ENCODE measurements around the gene SLC16A4.

SLC16A4 gene

DNA sequence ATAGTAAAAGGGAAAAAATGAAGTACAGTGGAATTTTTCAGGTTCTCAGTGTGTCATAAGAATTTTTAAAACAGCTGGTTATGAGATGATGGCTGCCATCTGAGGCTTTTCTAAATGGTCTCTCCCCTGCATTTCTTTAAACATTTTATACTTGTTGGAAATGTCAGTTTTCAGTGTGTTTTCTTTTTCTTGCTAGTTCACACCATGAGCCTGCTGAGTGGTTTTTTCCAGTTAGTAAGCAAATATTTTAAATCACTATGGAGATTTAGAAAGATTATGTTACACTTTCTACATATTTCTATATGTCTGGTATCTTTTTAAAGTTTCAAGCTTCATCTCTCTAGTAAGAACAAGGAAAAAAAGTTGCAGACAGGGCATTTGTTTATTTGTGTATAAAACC, 42.1 kb downstream of the SLC16A4 start:
- no peak overlapping the region for H2AFZ ChIP-seq (ENCODE audit: low read length)
- no peak overlapping the region for H3K4me2 ChIP-seq (ENCODE audit: low read depth, low read length)
- no peaks in the 10 kb centered on the region for H3K36me3 ChIP-seq (replicated peaks; ENCODE audit: insufficient read depth, low read length)
- no peaks in the 10 kb centered on the region for H3K9me3 ChIP-seq (replicated peaks; ENCODE audit: insufficient read depth, low read length)
- H3K27ac ChIP-seq (ENCODE audit: low read length), result no peak overlapping the region
- H3K27me3 ChIP-seq (replicated peaks; ENCODE audit: insufficient read depth, low read length), result no peaks in the 10 kb centered on the region
- peaks cover 92% of the 10 kb centered on the region for H3K79me2 ChIP-seq (ENCODE audit: low read length)
- peaks cover 13% of the 10 kb centered on the region for H4K20me1 ChIP-seq (ENCODE audit: insufficient read depth, low read length)
- H3K9me2 ChIP-seq (replicated peaks; ENCODE audit: insufficient read depth, low read length), result no peaks in the 10 kb centered on the region
- no peak overlapping the region for H3K9ac ChIP-seq (ENCODE audit: low read length)
- H3K4me1 ChIP-seq (ENCODE audit: low read length), result no peaks in the 10 kb centered on the region
- TF ChIP-seq, protein P1, sequence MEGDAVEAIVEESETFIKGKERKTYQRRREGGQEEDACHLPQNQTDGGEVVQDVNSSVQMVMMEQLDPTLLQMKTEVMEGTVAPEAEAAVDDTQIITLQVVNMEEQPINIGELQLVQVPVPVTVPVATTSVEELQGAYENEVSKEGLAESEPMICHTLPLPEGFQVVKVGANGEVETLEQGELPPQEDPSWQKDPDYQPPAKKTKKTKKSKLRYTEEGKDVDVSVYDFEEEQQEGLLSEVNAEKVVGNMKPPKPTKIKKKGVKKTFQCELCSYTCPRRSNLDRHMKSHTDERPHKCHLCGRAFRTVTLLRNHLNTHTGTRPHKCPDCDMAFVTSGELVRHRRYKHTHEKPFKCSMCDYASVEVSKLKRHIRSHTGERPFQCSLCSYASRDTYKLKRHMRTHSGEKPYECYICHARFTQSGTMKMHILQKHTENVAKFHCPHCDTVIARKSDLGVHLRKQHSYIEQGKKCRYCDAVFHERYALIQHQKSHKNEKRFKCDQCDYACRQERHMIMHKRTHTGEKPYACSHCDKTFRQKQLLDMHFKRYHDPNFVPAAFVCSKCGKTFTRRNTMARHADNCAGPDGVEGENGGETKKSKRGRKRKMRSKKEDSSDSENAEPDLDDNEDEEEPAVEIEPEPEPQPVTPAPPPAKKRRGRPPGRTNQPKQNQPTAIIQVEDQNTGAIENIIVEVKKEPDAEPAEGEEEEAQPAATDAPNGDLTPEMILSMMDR (IDR thresholded peaks at IDR 0.05; ENCODE audit: low read length), result no peak
- TF ChIP-seq EZH2phosphoT487 (IDR thresholded peaks at IDR 0.05; ENCODE audit: low read length), result no peak
- TF ChIP-seq EZH2 (optimal IDR thresholded peaks at IDR 0.05; ENCODE audit: low read depth, low read length), result no peak
- DNase-seq, result no peak
- H3F3A ChIP-seq (ENCODE audit: insufficient read depth, low read length), result no peaks in the 10 kb centered on the region
- no peak overlapping the region for H3K4me3 ChIP-seq (ENCODE audit: low read length)

DNA sequence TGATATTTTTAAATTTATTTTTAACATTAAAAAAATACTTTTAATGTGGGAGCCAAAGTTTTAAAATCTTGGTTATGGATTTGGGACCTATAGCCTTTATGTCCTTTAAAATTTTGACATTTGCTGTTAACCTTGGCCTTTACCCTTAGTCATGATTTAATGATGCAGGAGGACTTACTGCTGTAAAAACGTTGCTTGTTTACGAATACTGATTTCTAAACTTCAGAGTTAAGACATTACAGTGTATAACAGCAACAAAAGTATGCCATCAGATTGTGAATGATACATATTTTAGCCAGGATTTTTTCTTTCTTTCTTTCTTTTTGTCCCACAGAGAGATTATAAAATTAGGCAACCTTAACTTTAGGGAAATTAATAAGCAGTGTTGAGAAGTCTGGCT, 42.8 kb downstream of the SLC16A4 start:
- no peaks in the 10 kb centered on the region for H3K9me3 ChIP-seq (replicated peaks; ENCODE audit: insufficient read depth, low read length)
- H3K27ac ChIP-seq (ENCODE audit: low read length), result no peak overlapping the region
- no peak overlapping the region for H3K4me2 ChIP-seq (ENCODE audit: low read depth, low read length)
- DNase-seq, result no peak
- no peak overlapping the region for H2AFZ ChIP-seq (ENCODE audit: low read length)
- TF ChIP-seq, protein P1 (IDR thresholded peaks at IDR 0.05; ENCODE audit: low read length), result no peak
- TF ChIP-seq EZH2 (optimal IDR thresholded peaks at IDR 0.05; ENCODE audit: low read depth, low read length) (no peak), EZH2phosphoT487 (IDR thresholded peaks at IDR 0.05; ENCODE audit: low read length) (no peak)
- peaks cover 14% of the 10 kb centered on the region for H4K20me1 ChIP-seq (ENCODE audit: insufficient read depth, low read length)
- no peaks in the 10 kb centered on the region for H3K4me1 ChIP-seq (ENCODE audit: low read length)
- no peak overlapping the region for H3K4me3 ChIP-seq (ENCODE audit: low read length)
- no peaks in the 10 kb centered on the region; the same call in 1 of the 2 replicates for H3K36me3 ChIP-seq (replicated peaks; ENCODE audit: insufficient read depth, low read length)
- H3K9ac ChIP-seq (ENCODE audit: low read length), result no peak overlapping the region
- H3K9me2 ChIP-seq (replicated peaks; ENCODE audit: insufficient read depth, low read length), result no peaks in the 10 kb centered on the region
- no peaks in the 10 kb centered on the region for H3F3A ChIP-seq (ENCODE audit: insufficient read depth, low read length)
- H3K27me3 ChIP-seq (replicated peaks; ENCODE audit: insufficient read depth, low read length), result no peaks in the 10 kb centered on the region
- peaks cover 92% of the 10 kb centered on the region for H3K79me2 ChIP-seq (ENCODE audit: low read length)

DNA sequence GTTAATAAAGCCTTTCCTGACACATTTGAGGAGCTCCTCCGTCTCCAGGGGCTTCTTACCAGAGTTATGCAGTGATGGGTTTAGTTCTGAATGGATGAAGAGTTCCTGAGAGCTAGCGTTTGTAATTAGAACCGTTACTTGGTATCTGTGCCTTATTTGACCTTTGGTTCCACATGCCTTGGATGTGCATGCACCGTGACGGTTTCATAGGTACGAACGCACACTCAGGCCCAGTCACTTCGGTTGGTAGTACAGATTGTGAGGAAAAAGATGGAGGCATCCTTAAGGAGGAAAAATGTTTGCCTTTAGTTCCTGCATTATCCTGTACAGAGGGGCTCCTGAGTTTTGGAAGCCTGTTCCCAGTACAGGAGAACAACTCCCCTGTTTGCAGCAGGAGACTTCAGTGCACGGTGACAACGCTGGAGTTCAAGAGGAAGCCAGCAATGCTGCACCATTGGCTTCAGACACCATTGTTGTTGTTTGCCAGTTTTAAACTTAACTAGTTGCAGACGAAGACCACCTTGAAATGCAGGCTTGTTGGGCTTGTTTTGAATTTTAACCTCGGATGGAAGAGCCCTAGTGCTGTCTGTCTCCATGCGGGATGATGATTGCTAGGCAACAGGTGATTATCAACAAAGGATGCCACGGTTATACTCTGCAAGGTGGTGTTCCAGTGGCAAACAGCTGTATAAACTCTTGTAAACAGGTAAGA, 43.5 kb downstream of the SLC16A4 start:
- H3K9me3 ChIP-seq (replicated peaks; ENCODE audit: insufficient read depth, low read length), result no peaks in the 10 kb centered on the region
- no peaks in the 10 kb centered on the region for H3K27me3 ChIP-seq (replicated peaks; ENCODE audit: insufficient read depth, low read length)
- peaks cover 98% of the 10 kb centered on the region for H3K79me2 ChIP-seq (ENCODE audit: low read length)
- no peak overlapping the region for H3K27ac ChIP-seq (ENCODE audit: low read length)
- peaks cover 16% of the 10 kb centered on the region for H4K20me1 ChIP-seq (ENCODE audit: insufficient read depth, low read length)
- no peaks in the 10 kb centered on the region for H3F3A ChIP-seq (ENCODE audit: insufficient read depth, low read length)
- no peaks in the 10 kb centered on the region for H3K9me2 ChIP-seq (replicated peaks; ENCODE audit: insufficient read depth, low read length)
- no peaks in the 10 kb centered on the region for H3K4me1 ChIP-seq (ENCODE audit: low read length)
- H3K36me3 ChIP-seq (replicated peaks; ENCODE audit: insufficient read depth, low read length), result no peaks in the 10 kb centered on the region; the same call in 1 of the 2 replicates
- H3K4me2 ChIP-seq (ENCODE audit: low read depth, low read length), result no peak overlapping the region
- DNase-seq, result no peak
- no peak overlapping the region for H3K9ac ChIP-seq (ENCODE audit: low read length)
- no peak overlapping the region for H2AFZ ChIP-seq (ENCODE audit: low read length)
- H3K4me3 ChIP-seq (ENCODE audit: low read length), result no peak overlapping the region
- TF ChIP-seq EZH2phosphoT487 (IDR thresholded peaks at IDR 0.05; ENCODE audit: low read length) (no peak), EZH2 (optimal IDR thresholded peaks at IDR 0.05; ENCODE audit: low read depth, low read length) (no peak)
- TF ChIP-seq, protein P1 (IDR thresholded peaks at IDR 0.05; ENCODE audit: low read length), result no peak
